NCI-H748 treated with DMSO at 0.1 percent for 48 hours (cell line): ENCODE results near the gene CDK7.
"Not testable (repeated sequence)": the region's sequence is repeated elsewhere in the genome, so short reads cannot be mapped to it uniquely, and the experiment has no call there.

Experiments
- DNase-seq: peaks from one replicate; lab custom pipeline; 2025; lab: John Stamatoyannopoulos, UW

Gene CDK7

GRCh38 chr5:69237877-69238276, 3.2 kb downstream of the CDK7 start:
- no peak for DNase-seq

- no peak for DNase-seq
Observed at GRCh38 chr5:69238760-69239251, 4.1 kb downstream of the CDK7 start.

GRCh38 chr5:69242215-69242927, 7.7 kb downstream of the CDK7 start:
- no peak for DNase-seq

GRCh38 chr5:69245031-69245430, 10.3 kb downstream of the CDK7 start:
- DNase-seq = no peak

GRCh38 chr5:69248019-69248418, 13.3 kb downstream of the CDK7 start:
- DNase-seq = no peak

- DNase-seq = no peak
Observed at GRCh38 chr5:69250593-69250992, 15.9 kb downstream of the CDK7 start.

- no peak for DNase-seq
Observed at GRCh38 chr5:69252437-69252836, 17.8 kb downstream of the CDK7 start.

GRCh38 chr5:69255940-69256339, 21.3 kb downstream of the CDK7 start:
- DNase-seq = not testable (repeated sequence)

- no peak for DNase-seq
Observed at GRCh38 chr5:69257577-69257976, 22.9 kb downstream of the CDK7 start.

GRCh38 chr5:69261034-69261433, 26.3 kb downstream of the CDK7 start:
- DNase-seq = no peak

- no peak for DNase-seq
Observed at GRCh38 chr5:69265931-69266330, 31.2 kb downstream of the CDK7 start.

GRCh38 chr5:69268899-69269298, 34.2 kb downstream of the CDK7 start:
- no peak for DNase-seq

GRCh38 chr5:69270840-69271239, 36.2 kb downstream of the CDK7 start:
- no peak for DNase-seq

GRCh38 chr5:69271376-69271775, 36.7 kb downstream of the CDK7 start:
- DNase-seq = no peak

GRCh38 chr5:69275563-69275962, 40.9 kb downstream of the CDK7 start:
- no peak for DNase-seq

- DNase-seq = no peak
Observed at GRCh38 chr5:69276422-69277174, 41.9 kb downstream of the CDK7 start.

GRCh38 chr5:69279517-69279916, 44.8 kb downstream of the CDK7 start:
- no peak for DNase-seq

- DNase-seq = no peak
Observed at GRCh38 chr5:69281114-69281513, 46.4 kb downstream of the CDK7 start.

GRCh38 chr5:69284203-69284602, 49.5 kb downstream of the CDK7 start:
- DNase-seq = no peak

GRCh38 chr5:69285448-69286116, 50.9 kb downstream of the CDK7 start:
- no peak for DNase-seq

GRCh38 chr5:69288069-69288468, 53.4 kb downstream of the CDK7 start:
- no peak for DNase-seq

- no peak for DNase-seq
Observed at GRCh38 chr5:69288688-69289087, 54.0 kb downstream of the CDK7 start.

GRCh38 chr5:69292306-69292705, 57.6 kb downstream of the CDK7 start:
- no peak for DNase-seq
